Brain pericyte (primary cell): ENCODE measurements around the gene ARID5B.

Experiments used
- DNase-seq: peaks from one replicate; pipeline ENCODE4 v3.0.0-alpha.2; 2012; ENCODE audit warnings: low read depth, low spot score

ARID5B gene

DNA sequence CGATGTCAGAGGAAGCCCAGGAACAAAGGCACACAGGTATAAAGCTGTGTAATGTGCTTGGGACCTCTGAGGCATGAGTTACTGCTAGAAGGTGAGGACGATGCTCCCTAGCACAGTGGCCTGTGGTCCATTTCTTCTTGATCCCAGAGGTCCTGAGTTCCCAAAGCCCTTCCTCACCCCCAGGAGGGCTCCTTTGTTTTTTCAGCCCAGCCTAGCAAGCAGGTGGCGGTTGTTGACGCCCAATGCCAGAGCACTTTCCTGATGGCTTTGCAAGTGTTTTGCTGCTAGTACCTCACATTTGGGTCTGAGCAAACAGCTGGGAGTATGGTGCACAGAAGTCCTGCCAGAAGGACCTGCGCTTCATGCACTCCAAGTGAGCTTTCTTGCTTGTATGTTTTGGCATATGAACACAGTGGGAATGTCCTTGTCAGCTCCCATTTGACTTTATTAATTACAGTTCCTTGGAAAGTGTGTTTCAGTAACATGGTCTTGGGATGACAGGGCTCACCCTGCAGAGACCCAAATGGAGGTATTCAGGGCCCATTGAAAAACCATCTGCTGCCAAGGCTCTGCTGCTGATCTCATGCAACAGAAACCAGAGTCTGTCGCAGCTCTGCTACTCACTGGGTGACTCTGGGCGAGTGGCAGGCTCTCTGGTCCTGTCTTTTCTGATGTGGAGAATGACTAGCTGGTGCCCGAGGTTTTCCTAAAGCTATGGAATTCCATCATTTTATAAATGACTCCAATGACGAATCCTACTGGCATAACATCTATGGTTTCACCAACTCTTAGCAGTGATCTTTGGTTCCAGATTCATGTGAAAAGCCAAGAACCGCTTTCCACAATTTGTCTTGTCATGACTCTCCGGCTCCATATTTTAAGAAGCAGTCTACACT is 134.9 kb downstream of the ARID5B start:
- no peak for DNase-seq

GRCh38 chr10:62037166-62037831 is 135.8 kb downstream of the ARID5B start:
- no peak for DNase-seq

DNA sequence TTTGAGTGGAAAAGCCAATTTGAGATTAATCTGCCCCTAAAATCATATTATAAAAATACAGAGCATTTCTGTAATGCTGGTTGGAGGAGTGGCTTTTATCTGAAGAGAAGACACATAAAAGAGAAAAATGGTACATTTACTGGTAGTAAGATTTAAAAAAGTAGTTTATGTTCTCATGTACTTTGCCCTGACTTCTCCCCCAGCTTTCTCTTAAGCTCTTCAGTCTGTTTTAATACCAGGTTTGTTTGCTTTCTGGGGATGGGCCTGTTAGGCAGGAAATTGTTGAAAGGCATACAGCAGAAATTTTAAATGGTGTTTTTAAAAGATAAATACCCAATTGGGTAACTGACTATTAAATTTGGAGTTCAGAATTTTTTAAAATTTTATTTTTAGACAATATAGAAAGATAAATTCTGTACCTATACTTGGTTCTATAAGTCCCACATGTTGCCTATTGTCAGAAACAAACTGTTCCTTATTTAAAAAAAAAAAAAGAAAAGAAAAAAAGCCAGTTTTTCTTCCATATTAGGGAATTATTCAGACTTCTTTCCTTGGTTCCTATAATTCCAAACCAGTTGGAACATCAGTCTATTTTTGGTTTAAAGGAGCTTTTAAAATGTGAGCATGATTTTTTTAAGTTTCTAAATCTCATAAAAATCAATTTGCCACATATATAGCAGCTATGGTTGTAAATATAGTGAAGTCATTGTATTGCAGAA is 136.6 kb downstream of the ARID5B start:
- DNase-seq, result no peak

DNA sequence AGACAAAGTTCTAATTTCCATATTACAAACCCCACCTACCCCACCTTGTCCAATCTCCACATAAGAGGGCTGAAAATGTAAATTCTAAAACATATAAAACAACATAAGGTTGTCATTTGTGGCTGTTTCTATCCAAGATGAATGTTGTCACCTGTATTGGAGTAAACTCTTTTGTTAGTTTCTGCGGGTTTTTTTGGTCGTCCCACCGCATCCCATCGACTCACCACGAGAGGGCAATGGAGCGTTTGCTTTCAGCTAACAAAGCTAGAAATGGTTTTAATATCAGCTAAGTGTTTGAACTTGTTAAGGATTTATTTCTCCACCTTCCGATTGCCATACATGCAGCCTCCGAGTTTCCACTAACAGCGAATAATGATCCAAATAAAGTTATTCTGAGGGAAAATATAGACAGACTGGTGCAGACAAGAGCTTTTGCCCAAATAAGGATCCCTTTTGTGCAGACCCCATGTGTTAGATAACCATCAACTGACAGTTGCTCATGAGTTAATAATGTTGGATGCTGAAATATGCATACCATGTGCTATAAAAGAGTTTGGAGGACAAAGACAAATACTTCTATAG is 137.2 kb downstream of the ARID5B start:
- no peak for DNase-seq

GRCh38 chr10:62039954-62040353 is 138.5 kb downstream of the ARID5B start:
- no peak for DNase-seq

DNA sequence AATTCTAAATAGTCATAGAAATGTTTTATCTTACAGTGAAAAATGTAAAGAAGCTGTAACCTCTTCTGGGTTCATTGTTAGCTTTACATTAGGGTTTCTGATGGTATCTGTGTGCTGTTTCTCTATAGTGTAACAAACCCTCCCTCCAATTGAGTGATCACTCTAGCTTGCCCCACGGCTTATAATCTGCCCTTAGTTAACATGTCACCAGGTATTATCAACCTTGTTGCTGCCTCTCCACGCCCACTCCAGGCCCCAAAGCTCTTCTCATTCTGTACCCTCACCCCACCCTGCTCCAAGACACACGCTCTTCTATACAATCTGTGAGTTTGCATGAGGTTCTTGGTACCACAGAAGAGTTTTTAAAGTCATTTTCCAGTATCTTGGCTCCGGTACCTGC is 139.4 kb downstream of the ARID5B start:
- no peak for DNase-seq

GRCh38 chr10:62043421-62044021 is 142.0 kb downstream of the ARID5B start:
- no peak for DNase-seq

DNA sequence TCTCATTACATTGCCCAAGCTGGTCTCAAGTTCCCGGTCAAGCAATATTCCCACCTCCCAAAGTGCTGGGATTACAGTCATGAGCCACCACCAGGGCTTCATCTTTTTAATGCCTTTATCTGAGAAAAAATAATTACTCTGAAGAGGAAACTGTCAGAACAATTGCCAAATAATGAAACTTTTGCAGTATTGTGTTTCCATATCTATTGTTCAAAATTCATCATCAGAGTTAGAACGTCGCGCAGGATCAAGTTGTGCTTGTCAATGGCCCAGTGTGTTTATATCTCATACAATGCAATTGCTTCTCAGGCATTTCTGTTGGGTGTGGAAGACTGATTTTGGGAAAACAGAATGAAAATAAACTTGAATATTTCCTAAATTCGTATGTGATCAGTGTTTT is 143.1 kb downstream of the ARID5B start:
- DNase-seq, result no peak

DNA sequence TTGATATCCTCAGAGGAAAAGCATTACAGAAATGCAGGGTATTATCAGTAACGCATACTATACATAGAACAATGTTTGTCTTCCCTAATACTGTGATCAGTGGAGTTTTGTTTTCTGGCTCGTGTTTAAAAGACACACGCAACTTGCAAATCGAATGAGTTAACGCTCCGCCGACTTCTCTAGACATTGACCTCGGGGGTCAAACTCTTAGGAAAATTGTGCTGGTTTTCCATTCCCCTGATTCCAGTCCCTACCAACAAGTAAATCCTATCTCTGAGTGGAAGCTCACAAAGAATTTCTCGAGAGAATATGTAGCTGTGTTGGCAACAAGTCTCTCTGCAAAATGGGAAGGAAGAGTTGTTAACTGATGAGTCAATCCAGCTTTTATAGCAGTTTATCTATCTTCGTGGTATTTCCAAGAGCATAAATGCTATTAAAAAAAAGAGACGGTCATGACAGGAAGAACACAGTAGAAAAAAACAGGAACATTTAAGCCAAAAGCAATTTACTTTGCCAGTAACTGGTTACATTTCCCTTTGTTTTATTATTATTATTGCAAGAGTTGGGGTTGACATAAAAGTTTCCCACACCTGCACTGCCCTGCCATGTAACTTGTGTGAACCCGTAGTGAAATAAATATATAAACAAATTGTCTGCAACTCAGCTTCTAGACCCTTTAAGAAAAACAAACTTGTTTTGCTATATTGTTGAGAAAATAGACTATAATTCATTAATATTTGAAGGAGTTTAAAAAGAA is 144.4 kb downstream of the ARID5B start:
- DNase-seq, result no peak

DNA sequence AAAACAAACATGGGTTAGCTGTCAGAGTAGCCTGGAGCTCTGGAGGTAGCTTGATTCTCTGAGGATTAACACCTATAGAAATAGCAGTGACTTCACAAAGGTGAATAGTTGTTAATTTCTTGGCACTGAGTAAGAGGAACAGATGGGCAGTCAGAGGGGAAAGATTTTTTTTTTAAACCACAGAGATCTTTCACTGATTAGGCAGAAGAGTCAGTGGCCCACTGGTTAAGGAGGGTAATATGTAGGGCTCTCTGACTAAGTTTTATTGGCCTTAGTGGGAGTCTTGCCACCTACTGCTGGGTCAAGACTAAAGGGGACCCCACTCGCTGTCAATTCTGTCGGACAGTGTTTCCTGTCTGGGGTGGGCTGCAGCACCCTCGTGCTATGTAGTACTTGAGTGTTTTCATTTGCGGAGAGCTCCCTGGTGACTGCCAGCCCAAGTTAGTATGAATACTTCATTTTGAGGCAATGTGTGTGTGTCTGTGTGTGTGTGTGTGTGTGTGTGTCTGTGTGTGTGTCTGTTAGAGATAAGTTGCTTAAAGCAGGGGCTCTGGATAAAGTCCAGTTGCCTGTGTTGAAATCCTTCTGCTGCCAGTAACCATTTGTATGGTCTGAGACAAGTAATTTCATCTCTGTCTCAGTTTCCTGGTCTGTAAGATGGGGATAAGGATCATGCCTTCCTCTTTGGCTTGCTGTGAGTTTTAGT is 145.2 kb downstream of the ARID5B start:
- DNase-seq, result no peak

GRCh38 chr10:62047228-62047892 is 145.9 kb downstream of the ARID5B start:
- no peak for DNase-seq

DNA sequence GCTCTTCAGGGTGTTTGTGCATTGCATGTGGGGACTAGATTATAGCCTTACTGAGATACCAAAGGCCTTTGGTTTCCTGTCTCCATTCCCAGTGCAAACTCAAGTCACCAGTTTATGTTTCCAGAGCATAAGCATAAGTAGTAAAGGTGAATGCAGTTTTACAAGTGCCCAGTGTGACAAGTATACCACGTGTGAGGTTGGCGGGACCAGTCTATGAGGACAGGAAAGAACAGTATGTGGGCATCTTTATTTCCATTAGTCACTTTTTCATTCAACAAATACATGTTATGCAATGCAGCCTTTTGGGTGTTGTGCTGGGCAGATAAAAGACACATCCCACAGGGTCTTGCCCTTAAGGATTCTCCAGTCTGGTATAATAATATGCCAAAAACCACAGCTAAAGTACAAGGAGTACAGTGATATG is 146.5 kb downstream of the ARID5B start:
- DNase-seq, result no peak

- no peak for DNase-seq
These were observed 147.0 kb downstream of the ARID5B start for GRCh38 chr10:62048470-62048869.

- DNase-seq, result peak; percentile 83
These were observed 147.6 kb downstream of the ARID5B start for GRCh38 chr10:62048919-62049623.

GRCh38 chr10:62049624-62050345 is 148.3 kb downstream of the ARID5B start:
- no peak for DNase-seq

- no peak for DNase-seq
These were observed 148.9 kb downstream of the ARID5B start for GRCh38 chr10:62050346-62050892.

DNA sequence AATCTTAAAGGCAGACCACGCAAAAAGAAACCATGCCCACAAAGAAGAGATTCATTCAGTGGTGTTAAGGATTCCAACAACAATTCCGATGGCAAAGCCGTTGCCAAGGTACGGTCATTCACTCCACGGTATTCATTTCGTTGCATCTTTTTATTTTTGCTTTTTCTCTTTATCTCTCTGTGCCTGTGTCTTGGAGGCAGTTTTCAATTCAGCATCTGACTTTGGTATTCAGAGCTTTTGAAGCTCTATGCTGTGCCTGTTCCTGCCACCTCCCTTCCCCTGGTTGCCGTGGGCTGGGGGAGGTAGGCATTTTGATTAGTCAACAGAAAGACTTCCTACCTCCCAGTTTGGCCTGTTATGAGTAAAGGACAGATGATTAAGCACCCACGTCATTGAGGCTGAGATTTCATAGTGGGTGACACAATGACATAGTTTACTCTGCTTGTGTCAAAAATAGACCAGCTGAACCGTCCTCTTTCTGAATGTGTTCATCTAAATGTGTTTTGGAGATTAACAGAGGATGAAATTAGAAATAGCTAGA is 149.5 kb downstream of the ARID5B start:
- no peak for DNase-seq

GRCh38 chr10:62052276-62052675 is 150.8 kb downstream of the ARID5B start:
- no peak for DNase-seq
